Measurements from ENCODE around the gene NCF2.

The NCF2 gene

GRCh38 chr1:183609759-183610452 is 19.6 kb upstream of the NCF2 start:
- H3K4me1 ChIP-seq (ENCODE audit: control insufficient read depth in 1 of 2, insufficient read depth in 2 of 2, low read length in 2 of 2), result peaks cover 8 to 13% of the 10 kb centered on the region in 2 donors
- H3K27me3 ChIP-seq (ENCODE audit: low read depth, low read length), result no peaks in the 10 kb centered on the region
- H3K9me3 ChIP-seq (ENCODE audit: control insufficient read depth in 1 of 2, low read length in 2 of 2), result no peaks in the 10 kb centered on the region
- peak overlapping the region; percentile 48 for H3K27ac ChIP-seq (ENCODE audit: low read length)
- no peak overlapping the region for H3K4me3 ChIP-seq (ENCODE audit: low read depth in 1 of 2, low read length in 2 of 2)
- H3K36me3 ChIP-seq (ENCODE audit: control insufficient read depth in 1 of 2, insufficient read depth in 2 of 2, low read length in 2 of 2), result no peaks in the 10 kb centered on the region

GRCh38 chr1:183609313-183609712 is 19.1 kb upstream of the NCF2 start:
- peak overlapping the region; percentile 48 for H3K27ac ChIP-seq (ENCODE audit: low read length)

DNA sequence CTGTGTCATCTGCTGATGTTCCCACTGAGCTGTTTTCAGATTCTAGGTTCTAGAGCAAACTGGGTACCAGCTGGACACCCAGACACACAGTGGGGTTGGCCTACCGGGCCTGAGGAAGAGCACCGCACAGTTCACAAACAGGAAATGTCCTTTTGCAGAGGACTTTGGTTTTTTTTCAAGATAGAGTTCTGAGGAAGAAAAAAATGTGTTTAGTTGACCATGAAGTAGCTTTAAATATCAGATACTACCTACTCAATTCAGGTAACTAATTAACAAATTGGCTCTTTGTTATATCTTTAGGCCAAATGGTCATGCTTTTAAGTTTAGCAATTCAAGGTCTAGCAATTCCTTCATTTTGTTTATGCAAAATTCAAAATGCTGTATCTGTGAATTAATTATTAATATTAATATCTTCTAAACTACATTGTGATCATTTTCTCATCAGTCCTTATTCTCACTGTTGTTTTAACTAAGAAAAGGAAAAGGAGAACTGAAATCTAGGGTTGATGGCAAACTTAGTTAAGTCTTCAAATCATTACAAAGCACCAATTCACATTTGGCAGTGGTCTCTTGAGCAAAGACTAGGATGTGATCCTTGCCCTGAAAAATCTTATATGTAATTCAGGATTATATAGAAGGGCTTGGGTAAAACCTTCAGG is 17.2 kb upstream of the NCF2 start:
- H3K4me1 ChIP-seq (ENCODE audit: control insufficient read depth in 1 of 2, insufficient read depth in 2 of 2, low read length in 2 of 2), result peaks cover 8 to 13% of the 10 kb centered on the region in 2 donors
- H3K9me3 ChIP-seq (ENCODE audit: control insufficient read depth in 1 of 2, low read length in 2 of 2), result no peaks in the 10 kb centered on the region
- peak overlapping the region; percentile 24 for H3K27ac ChIP-seq (ENCODE audit: low read length)
- no peaks in the 10 kb centered on the region for H3K27me3 ChIP-seq (ENCODE audit: low read depth, low read length)
- no peaks in the 10 kb centered on the region for H3K36me3 ChIP-seq (ENCODE audit: control insufficient read depth in 1 of 2, insufficient read depth in 2 of 2, low read length in 2 of 2)
- no peak overlapping the region for H3K4me3 ChIP-seq (ENCODE audit: low read depth in 1 of 2, low read length in 2 of 2)

More at GRCh38 chr1:183609313-183609712, 19.1 kb upstream of the NCF2 start:
- H3K27me3 ChIP-seq (ENCODE audit: low read depth, low read length), result no peaks in the 10 kb centered on the region
- no peaks in the 10 kb centered on the region for H3K9me3 ChIP-seq (ENCODE audit: control insufficient read depth in 1 of 2, low read length in 2 of 2)
- H3K36me3 ChIP-seq (ENCODE audit: control insufficient read depth in 1 of 2, insufficient read depth in 2 of 2, low read length in 2 of 2), result no peaks in the 10 kb centered on the region
- peaks cover 8 to 13% of the 10 kb centered on the region in 2 donors for H3K4me1 ChIP-seq (ENCODE audit: control insufficient read depth in 1 of 2, insufficient read depth in 2 of 2, low read length in 2 of 2)
- no peak overlapping the region for H3K4me3 ChIP-seq (ENCODE audit: low read depth in 1 of 2, low read length in 2 of 2)

DNA sequence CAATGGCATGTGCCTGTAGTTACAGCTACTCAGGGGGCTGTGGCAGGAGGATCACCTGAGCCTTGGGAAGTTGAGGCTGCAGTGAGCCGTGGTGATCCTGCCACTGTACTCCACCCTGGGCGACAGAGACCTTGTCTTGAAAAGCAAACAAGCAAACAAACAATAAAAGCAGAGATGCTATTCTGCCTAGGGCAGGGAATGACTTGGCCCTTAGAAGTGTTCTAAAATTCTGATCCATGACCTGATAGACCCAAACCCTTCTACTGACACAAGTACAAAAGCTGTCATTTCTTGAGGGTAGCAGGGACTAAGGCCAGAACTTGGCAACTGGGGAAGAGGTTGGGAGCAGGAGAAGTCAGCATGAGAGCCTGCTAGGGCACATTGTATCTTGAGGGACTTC is 15.6 kb upstream of the NCF2 start:
- Histone ChIP-seq H3K27me3 (ENCODE audit: low read depth, low read length) (no peaks in the 10 kb centered on the region), H3K4me3 (ENCODE audit: low read depth in 1 of 2, low read length in 2 of 2) (no peak overlapping the region), H3K9me3 (ENCODE audit: control insufficient read depth in 1 of 2, low read length in 2 of 2) (no peaks in the 10 kb centered on the region), H3K4me1 (ENCODE audit: control insufficient read depth in 1 of 2, insufficient read depth in 2 of 2, low read length in 2 of 2) (peaks cover 8 to 13% of the 10 kb centered on the region in 2 donors), H3K27ac (ENCODE audit: low read length) (no peak overlapping the region), H3K36me3 (ENCODE audit: control insufficient read depth in 1 of 2, insufficient read depth in 2 of 2, low read length in 2 of 2) (no peaks in the 10 kb centered on the region)

- Histone ChIP-seq H3K27me3 (ENCODE audit: low read depth, low read length) (no peaks in the 10 kb centered on the region), H3K9me3 (ENCODE audit: control insufficient read depth in 1 of 2, low read length in 2 of 2) (no peaks in the 10 kb centered on the region), H3K4me3 (ENCODE audit: low read depth in 1 of 2, low read length in 2 of 2) (peak overlapping the region in 1 of 2 donors; percentile 22), H3K4me1 (ENCODE audit: control insufficient read depth in 1 of 2, insufficient read depth in 2 of 2, low read length in 2 of 2) (peaks cover 6 to 13% of the 10 kb centered on the region in 2 donors), H3K27ac (ENCODE audit: low read length) (no peak overlapping the region), H3K36me3 (ENCODE audit: control insufficient read depth in 1 of 2, insufficient read depth in 2 of 2, low read length in 2 of 2) (no peaks in the 10 kb centered on the region)
Measured at GRCh38 chr1:183604815-183605214, 14.6 kb upstream of the NCF2 start.

DNA sequence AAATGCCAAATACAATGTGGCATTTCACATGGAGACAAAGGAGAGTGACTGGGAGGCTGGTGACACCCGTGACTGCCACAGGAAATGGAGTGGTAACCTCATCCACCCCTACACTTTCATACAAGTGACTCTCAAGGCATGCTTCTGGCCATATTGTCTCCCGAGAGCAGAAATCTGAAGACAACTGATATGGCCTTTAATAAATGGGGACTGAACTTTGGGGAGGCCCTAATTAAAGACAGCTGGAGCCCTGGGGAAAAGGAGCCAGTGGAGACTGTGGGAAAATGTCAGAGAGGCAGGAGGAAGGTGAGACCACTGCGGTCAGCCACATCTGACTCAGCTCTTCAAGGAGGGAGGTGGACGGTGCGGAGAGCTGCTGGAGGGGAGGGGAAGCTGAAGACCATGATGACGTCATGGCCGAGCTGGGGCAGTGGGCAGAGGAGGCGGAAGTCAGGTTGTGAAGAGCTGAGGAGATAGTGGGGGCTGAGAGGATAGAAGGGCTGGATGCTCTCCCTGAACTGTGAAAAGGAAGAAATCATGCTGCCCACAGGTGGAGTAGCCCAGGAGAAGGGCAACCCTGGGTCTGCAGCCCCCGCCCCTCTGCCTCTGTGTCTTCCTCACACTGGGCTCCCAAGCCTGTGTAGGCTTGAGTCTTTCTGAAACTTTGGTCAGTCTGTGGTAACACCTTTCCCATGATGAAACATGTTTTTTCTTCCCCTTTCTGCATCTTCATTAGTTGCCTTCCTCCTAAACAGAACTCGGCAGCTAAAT is 14.0 kb upstream of the NCF2 start:
- Histone ChIP-seq H3K9me3 (ENCODE audit: control insufficient read depth in 1 of 2, low read length in 2 of 2) (no peaks in the 10 kb centered on the region), H3K27me3 (ENCODE audit: low read depth, low read length) (no peaks in the 10 kb centered on the region), H3K36me3 (ENCODE audit: control insufficient read depth in 1 of 2, insufficient read depth in 2 of 2, low read length in 2 of 2) (no peaks in the 10 kb centered on the region), H3K4me3 (ENCODE audit: low read depth in 1 of 2, low read length in 2 of 2) (peak overlapping the region in 1 of 2 donors; percentile 22), H3K4me1 (ENCODE audit: control insufficient read depth in 1 of 2, insufficient read depth in 2 of 2, low read length in 2 of 2) (peaks cover 4 to 10% of the 10 kb centered on the region in 2 donors), H3K27ac (ENCODE audit: low read length) (no peak overlapping the region)

DNA sequence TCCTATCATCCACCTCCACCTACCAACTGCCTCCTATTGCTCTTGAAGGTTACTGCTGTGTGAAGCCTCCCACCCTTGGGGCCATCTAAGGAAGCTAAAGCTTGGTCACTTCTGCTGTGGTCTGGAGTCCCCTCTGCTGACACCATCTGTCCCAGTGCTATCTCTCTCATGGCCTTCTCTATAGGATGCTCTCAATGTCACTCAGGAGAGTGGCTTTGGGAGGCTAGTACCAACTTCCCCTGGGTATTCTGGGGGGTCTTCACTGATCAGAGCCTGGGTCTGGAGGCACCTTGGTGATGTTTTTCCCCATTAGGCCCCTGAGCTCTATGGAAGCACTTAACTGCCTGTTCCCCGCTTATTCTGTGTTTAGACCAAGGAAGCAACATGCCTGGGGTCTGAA is 12.3 kb upstream of the NCF2 start:
- Histone ChIP-seq H3K4me3 (ENCODE audit: low read depth in 1 of 2, low read length in 2 of 2) (no peak overlapping the region), H3K36me3 (ENCODE audit: control insufficient read depth in 1 of 2, insufficient read depth in 2 of 2, low read length in 2 of 2) (no peaks in the 10 kb centered on the region), H3K27me3 (ENCODE audit: low read depth, low read length) (no peaks in the 10 kb centered on the region), H3K27ac (ENCODE audit: low read length) (no peak overlapping the region), H3K4me1 (ENCODE audit: control insufficient read depth in 1 of 2, insufficient read depth in 2 of 2, low read length in 2 of 2) (peaks cover 0 to 11% of the 10 kb centered on the region in 2 donors), H3K9me3 (ENCODE audit: control insufficient read depth in 1 of 2, low read length in 2 of 2) (no peaks in the 10 kb centered on the region)

DNA sequence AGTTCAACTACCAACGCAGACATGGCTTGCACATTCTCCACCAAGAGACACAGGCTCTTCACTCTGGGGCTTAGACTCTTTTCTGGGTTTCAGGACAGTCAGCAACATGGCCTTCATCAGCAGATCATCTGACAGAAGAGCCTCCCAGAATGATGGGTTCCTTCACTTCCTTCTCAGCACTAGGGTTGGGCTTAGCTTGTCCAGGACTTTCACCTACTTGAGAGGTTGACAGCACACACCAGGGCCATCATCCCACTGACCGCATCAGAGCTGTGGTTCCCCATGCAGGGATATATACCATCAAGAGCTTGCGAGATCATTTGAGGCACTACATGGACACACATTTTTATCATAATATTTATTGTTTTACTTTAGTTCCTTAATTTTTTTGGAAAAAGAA is 10.4 kb upstream of the NCF2 start:
- Histone ChIP-seq H3K36me3 (ENCODE audit: control insufficient read depth in 1 of 2, insufficient read depth in 2 of 2, low read length in 2 of 2) (no peaks in the 10 kb centered on the region), H3K27ac (ENCODE audit: low read length) (no peak overlapping the region), H3K4me3 (ENCODE audit: low read depth in 1 of 2, low read length in 2 of 2) (no peak overlapping the region), H3K4me1 (ENCODE audit: control insufficient read depth in 1 of 2, insufficient read depth in 2 of 2, low read length in 2 of 2) (peaks cover 0 to 11% of the 10 kb centered on the region in 2 donors), H3K9me3 (ENCODE audit: control insufficient read depth in 1 of 2, low read length in 2 of 2) (no peaks in the 10 kb centered on the region), H3K27me3 (ENCODE audit: low read depth, low read length) (no peaks in the 10 kb centered on the region)

DNA sequence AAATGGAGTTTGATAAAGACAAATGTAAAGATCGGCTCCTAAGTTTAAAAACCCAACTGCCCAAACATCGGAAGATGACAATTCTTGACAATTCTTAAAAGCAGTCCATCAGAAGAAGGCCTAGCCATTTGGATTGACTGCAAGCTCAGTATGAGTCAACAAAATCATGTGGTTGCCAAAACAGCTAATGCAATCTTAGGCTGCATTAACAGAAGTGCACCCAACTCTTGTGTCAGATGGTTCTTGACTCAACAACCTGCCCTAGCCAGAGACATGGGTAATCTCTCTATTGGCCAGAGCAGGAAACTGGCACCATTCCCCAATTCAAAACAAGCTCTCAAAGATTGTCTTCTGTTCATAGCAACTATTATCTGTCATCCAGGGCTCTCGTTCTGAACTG is 9.9 kb upstream of the NCF2 start:
- H3K9me3 ChIP-seq (ENCODE audit: control insufficient read depth in 1 of 2, low read length in 2 of 2), result no peaks in the 10 kb centered on the region

DNA sequence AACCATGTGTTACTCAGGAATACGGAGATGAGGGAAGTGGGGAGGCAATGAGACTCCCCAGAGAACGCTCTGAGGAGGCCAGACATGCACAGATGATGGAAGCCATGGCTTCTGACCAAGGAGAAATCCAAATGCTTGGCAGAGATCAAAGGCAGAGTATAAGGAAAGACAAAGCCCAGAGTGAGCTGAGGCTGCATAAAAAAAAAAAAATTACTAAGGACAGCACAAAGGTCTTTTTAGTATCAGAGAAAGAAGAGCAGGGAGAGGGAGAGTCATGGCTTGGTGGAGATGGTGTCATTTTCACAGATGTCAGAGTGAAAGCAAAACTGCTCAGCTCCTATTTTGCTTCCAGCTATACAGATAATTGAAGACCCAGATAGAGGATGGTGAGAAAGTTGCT is 8.1 kb upstream of the NCF2 start:
- no peaks in the 10 kb centered on the region for H3K27me3 ChIP-seq (ENCODE audit: low read depth, low read length)
- no peaks in the 10 kb centered on the region for H3K9me3 ChIP-seq (ENCODE audit: control insufficient read depth in 1 of 2, low read length in 2 of 2)
- H3K4me3 ChIP-seq (ENCODE audit: low read depth in 1 of 2, low read length in 2 of 2), result no peak overlapping the region
- H3K4me1 ChIP-seq (ENCODE audit: control insufficient read depth in 1 of 2, insufficient read depth in 2 of 2, low read length in 2 of 2), result peaks cover 0 to 11% of the 10 kb centered on the region in 2 donors
- H3K27ac ChIP-seq (ENCODE audit: low read length), result peak overlapping the region; percentile 7
- no peaks in the 10 kb centered on the region for H3K36me3 ChIP-seq (ENCODE audit: control insufficient read depth in 1 of 2, insufficient read depth in 2 of 2, low read length in 2 of 2)

More for the DNA sequence above, 9.9 kb upstream of the NCF2 start:
- H3K4me3 ChIP-seq (ENCODE audit: low read depth in 1 of 2, low read length in 2 of 2), result no peak overlapping the region
- H3K36me3 ChIP-seq (ENCODE audit: control insufficient read depth in 1 of 2, insufficient read depth in 2 of 2, low read length in 2 of 2), result no peaks in the 10 kb centered on the region
- no peak overlapping the region for H3K27ac ChIP-seq (ENCODE audit: low read length)
- no peaks in the 10 kb centered on the region for H3K27me3 ChIP-seq (ENCODE audit: low read depth, low read length)
- H3K4me1 ChIP-seq (ENCODE audit: control insufficient read depth in 1 of 2, insufficient read depth in 2 of 2, low read length in 2 of 2), result peaks cover 0 to 11% of the 10 kb centered on the region in 2 donors

DNA sequence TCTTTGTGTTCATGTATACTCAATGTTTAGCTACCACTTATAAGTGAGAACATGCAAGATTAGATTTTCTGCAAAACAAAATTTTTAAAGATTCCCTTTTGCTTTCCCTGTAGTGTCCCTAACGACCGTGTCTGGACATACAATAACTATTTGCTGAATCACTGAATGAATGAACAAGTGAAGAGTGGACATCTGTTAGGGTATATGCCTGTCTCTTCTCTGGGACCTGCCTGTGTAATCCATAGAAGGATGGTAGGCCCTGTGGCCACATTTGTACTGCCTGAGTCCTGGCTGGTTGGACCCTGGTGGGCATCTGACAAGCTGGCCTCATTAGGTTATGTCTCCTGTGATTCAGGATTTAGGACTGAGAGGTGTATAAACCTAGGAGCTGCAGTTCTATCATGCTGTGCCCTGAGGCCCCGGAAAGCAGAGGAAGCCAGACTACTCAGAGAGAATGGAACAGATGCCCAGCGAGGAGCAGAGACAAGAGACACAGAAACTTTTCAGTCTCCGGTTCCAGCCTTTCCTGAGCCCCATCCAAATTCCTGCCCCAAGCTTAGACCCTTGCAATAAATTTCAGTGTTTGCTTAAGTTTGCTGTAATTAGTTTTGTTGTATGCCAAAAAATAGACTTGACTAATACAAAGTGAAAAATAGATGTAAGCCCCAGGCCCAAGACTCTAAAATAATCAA is 7.5 kb upstream of the NCF2 start:
- peaks cover 0 to 11% of the 10 kb centered on the region in 2 donors for H3K4me1 ChIP-seq (ENCODE audit: control insufficient read depth in 1 of 2, insufficient read depth in 2 of 2, low read length in 2 of 2)
- H3K27ac ChIP-seq (ENCODE audit: low read length), result peak overlapping the region; percentile 7
- no peaks in the 10 kb centered on the region for H3K27me3 ChIP-seq (ENCODE audit: low read depth, low read length)
- no peaks in the 10 kb centered on the region for H3K9me3 ChIP-seq (ENCODE audit: control insufficient read depth in 1 of 2, low read length in 2 of 2)
- H3K4me3 ChIP-seq (ENCODE audit: low read depth in 1 of 2, low read length in 2 of 2), result no peak overlapping the region
- no peaks in the 10 kb centered on the region for H3K36me3 ChIP-seq (ENCODE audit: control insufficient read depth in 1 of 2, insufficient read depth in 2 of 2, low read length in 2 of 2)

Measured in muscle layer of duodenum (tissue), 2 donors.